ENCODE measurements around the gene CDH4. TPM values are rescaled to one million over a fixed set of nuclear protein-coding genes. Genes with fewer than 3 reads are reported as not detected.

The CDH4 gene
- total and polyA plus RNA-seq, 9 donors: 0.12 to 4.4 (median 0.36) TPM

DNA sequence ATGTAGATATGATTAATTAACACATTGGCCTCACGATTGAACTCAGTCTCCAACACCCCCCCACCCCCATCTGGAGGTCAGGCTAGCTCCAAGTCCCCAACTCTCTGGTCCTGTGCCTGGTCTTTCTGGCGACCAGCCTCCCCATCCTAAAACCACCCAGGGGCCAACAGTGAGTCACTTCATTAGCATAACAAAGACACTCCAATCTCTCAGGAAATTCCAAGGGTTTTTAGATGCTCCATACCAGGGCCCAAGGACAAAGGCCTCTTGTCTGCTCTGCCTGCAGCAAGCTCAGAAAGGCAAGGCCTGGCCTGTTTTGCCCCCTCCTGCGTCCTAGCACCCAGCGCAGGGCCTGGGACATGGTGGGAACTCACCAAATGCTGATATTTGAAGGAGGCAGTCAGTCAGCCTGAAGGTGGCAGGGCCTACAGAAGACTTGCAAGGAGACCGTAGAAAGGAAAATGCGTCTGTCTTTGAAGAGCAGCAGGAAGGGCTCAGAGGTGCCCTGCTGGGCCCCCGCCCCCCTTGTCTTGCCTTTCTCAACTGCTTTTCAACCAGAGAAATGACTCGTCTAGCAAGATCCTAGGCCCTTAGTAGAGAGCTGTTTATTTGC, 184.7 kb downstream of the CDH4 start:
- H3K4me1 ChIP-seq (ENCODE audit: insufficient read depth): no peaks in the 10 kb centered on the region
- H3K27ac ChIP-seq: no peak overlapping the region
- H3K27me3 ChIP-seq: no peaks in the 10 kb centered on the region
- intact Hi-C loops (cut with DNase I): no loop called here
- WGBS, 3 donors: 36 to 44% (median 42%) methylated on average over 8 of the region's 8 CpGs
- TF ChIP-seq, protein P1, sequence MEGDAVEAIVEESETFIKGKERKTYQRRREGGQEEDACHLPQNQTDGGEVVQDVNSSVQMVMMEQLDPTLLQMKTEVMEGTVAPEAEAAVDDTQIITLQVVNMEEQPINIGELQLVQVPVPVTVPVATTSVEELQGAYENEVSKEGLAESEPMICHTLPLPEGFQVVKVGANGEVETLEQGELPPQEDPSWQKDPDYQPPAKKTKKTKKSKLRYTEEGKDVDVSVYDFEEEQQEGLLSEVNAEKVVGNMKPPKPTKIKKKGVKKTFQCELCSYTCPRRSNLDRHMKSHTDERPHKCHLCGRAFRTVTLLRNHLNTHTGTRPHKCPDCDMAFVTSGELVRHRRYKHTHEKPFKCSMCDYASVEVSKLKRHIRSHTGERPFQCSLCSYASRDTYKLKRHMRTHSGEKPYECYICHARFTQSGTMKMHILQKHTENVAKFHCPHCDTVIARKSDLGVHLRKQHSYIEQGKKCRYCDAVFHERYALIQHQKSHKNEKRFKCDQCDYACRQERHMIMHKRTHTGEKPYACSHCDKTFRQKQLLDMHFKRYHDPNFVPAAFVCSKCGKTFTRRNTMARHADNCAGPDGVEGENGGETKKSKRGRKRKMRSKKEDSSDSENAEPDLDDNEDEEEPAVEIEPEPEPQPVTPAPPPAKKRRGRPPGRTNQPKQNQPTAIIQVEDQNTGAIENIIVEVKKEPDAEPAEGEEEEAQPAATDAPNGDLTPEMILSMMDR (IDR thresholded peaks at IDR 0.05): no peak
- TF ChIP-seq EP300 (IDR thresholded peaks at IDR 0.05): no peak
- no peak for TF ChIP-seq POLR2A (IDR thresholded peaks at IDR 0.05)
- H3K9me3 ChIP-seq: no peaks in the 10 kb centered on the region
- DNase-seq: no peak
- no peak overlapping the region for H3K4me3 ChIP-seq
- H3K36me3 ChIP-seq: no peaks in the 10 kb centered on the region

DNA sequence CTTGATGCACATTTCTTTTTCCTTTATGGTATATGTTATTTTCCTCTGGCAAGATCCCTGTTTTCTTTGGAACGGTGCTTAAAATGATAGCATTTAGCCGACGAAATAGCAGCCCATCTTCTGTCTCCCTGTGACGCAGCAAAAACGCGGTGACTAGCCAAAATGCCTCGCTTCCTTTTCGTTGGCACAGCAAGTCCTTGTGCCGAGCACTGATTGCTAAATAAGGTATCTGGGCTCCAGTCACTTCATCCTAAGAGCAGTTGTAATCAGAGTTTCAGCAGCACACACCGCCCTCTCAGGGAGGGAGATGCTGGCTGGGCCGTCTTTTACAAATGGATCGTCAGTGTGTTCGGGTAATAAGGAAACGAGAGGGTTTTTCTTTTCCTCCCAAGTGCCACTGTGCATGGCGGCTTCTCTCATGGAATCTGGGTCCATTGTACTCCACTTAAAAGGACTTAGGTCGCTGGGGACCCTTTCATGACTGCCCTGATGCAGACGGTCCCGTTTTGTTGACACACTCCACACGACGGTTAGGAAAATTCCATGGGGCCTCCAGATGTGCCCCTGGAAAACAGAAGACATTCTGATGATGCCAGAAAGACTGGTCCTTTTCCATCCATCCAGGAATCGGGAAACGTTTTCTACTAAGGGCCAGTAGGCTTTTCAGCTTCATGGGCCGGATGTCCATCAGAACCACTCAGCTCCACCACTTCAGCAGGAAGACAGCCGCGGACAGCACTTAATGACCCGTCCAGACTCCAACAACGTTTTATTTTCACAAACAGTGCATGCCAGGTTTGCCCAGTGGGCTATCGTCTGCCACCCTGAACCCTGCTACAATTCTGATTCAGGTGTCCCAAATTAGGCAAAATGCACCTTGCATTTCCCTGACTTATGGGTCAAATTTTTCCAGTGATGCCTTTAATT, 185.5 kb downstream of the CDH4 start:
- Histone ChIP-seq H3K36me3 (no peaks in the 10 kb centered on the region), H3K27me3 (no peaks in the 10 kb centered on the region), H3K4me3 (no peak overlapping the region), H3K4me1 (ENCODE audit: insufficient read depth) (no peaks in the 10 kb centered on the region), H3K27ac (no peak overlapping the region), H3K9me3 (no peaks in the 10 kb centered on the region)
- intact Hi-C loops (cut with DNase I): no loop called here
- TF ChIP-seq, protein P1 (IDR thresholded peaks at IDR 0.05): no peak
- TF ChIP-seq EP300 (IDR thresholded peaks at IDR 0.05) (no peak), POLR2A (IDR thresholded peaks at IDR 0.05) (no peak)
- WGBS, 3 donors: 29 to 37% (median 31%) methylated on average over 28 of the region's 28 CpGs
- DNase-seq: no peak

DNA sequence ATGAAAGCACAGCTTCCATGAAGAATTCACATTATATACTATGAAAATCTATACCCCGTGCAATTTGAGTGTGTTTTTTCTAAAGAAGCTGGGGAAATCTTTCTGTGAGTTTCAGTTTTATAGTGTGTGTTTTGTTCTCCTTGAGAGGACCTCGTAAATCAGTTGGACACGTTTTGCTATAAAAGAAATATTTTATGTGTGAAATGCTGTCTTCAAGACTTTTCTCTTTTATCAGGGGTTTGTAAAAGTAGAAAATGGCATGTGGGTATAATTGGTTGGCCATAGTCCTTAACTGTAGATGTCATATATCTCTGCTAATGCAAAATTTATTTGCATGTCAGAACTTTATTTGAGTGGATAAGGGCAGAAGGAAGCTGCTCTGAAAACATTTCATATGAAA, 186.2 kb downstream of the CDH4 start:
- Histone ChIP-seq H3K27me3 (no peaks in the 10 kb centered on the region), H3K9me3 (no peaks in the 10 kb centered on the region), H3K4me3 (no peak overlapping the region), H3K4me1 (ENCODE audit: insufficient read depth) (no peaks in the 10 kb centered on the region), H3K27ac (no peak overlapping the region), H3K36me3 (no peaks in the 10 kb centered on the region)
- no peak for DNase-seq
- 30 to 38% (median 35%) methylated on average over 3 of the region's 3 CpGs for WGBS, 3 donors
- no peak for TF ChIP-seq POLR2A (IDR thresholded peaks at IDR 0.05)
- intact Hi-C loops (cut with DNase I): no loop called here

DNA sequence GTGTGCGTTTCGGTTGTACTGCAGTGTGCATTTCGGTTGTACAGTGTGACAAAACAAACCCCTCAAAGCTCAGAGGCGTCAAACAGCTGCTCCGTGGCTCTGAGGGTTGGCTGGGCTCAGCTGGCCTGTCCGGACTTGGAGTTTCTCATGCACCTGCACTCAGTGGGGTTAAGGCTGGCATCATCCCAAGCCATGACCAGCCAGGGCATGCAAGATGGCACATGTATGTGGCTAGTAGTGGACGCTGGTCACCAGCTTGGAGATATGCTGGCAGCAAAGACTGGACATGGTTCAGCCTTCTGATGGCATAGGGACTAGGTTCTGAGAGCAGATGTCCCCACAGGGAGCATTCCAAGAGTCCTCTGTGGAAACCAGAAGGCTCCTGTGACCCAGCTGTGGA, 187.2 kb downstream of the CDH4 start:
- Histone ChIP-seq H3K4me1 (ENCODE audit: insufficient read depth) (no peaks in the 10 kb centered on the region), H3K36me3 (no peaks in the 10 kb centered on the region), H3K27me3 (no peaks in the 10 kb centered on the region), H3K9me3 (no peaks in the 10 kb centered on the region), H3K4me3 (no peak overlapping the region), H3K27ac (no peak overlapping the region)
- no peak for TF ChIP-seq EP300 (IDR thresholded peaks at IDR 0.05)
- TF ChIP-seq, protein P1 (IDR thresholded peaks at IDR 0.05): no peak
- TF ChIP-seq POLR2A (IDR thresholded peaks at IDR 0.05): no peak
- intact Hi-C loops (cut with DNase I): no loop called here
- no peak for DNase-seq
- 77 to 93% (median 86%) methylated on average over 7 of the region's 7 CpGs for WGBS, 3 donors

Data from ovary (tissue), 9 donors.